ENCODE results near the gene IMMP2L. TPM values are rescaled to one million over a fixed set of nuclear protein-coding genes. Genes with fewer than 3 reads are reported as not detected.

The IMMP2L gene
- polyA plus RNA-seq, 1 of the 3 experiments (the other 2 are of a cell fraction): 10.7 TPM

DNA sequence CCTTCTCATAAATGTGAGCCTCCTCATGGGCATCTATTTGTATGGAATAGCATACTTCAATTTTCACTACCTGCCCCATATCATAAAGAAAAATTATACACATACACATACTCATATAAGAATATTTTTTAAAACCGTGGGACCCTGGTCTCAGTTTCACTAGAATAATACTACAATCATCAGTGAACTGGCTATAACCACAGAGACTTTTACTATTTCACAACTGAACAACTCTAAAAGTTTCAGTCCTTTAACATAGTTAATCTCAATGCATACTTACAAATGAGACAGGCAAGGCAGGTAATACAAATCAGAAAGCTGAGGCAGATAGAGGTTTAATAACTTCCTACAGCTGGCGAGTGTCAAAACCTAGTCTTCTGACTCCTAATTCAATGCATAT is 388.3 kb downstream of the IMMP2L start:
- ChIA-PET CTCF (no interaction called here), POLR2A (no interaction called here)
- H3K4me2 ChIP-seq: no peak overlapping the region
- no peaks in the 10 kb centered on the region for H3K79me2 ChIP-seq (ENCODE audit: insufficient read depth)
- no peaks in the 10 kb centered on the region for H3K36me3 ChIP-seq (replicated peaks in 1 of 2; ENCODE audit: control insufficient read depth in 1 of 2, insufficient read depth in 2 of 2, low read length in 1 of 2)
- no peaks in the 10 kb centered on the region for H3K27me3 ChIP-seq (ENCODE audit: insufficient read depth)
- no peak overlapping the region for H3K27ac ChIP-seq (ENCODE audit: low read depth in 2 of 2, low read length in 1 of 2)
- H3K9ac ChIP-seq: no peak overlapping the region
- H2AFZ ChIP-seq (ENCODE audit: low read depth): no peak overlapping the region
- no peaks in the 10 kb centered on the region for H3K9me3 ChIP-seq
- H3F3A ChIP-seq (replicated peaks; ENCODE audit: insufficient read depth): no peaks in the 10 kb centered on the region
- DNase-seq: no peak
- peaks cover 0 to 2% of the 10 kb centered on the region in 2 experiments; a peak in 1 of 4 replicates for H3K4me1 ChIP-seq (ENCODE audit: control insufficient read depth in 1 of 2, insufficient read depth in 2 of 2, low read depth in 1 of 2, low read length in 1 of 2)
- 89% methylated on average over 2 of the region's 2 CpGs for WGBS (ENCODE audit: low lambda C conversion rate)
- H3K9me2 ChIP-seq: no peaks in the 10 kb centered on the region
- TF ChIP-seq, protein P1, sequence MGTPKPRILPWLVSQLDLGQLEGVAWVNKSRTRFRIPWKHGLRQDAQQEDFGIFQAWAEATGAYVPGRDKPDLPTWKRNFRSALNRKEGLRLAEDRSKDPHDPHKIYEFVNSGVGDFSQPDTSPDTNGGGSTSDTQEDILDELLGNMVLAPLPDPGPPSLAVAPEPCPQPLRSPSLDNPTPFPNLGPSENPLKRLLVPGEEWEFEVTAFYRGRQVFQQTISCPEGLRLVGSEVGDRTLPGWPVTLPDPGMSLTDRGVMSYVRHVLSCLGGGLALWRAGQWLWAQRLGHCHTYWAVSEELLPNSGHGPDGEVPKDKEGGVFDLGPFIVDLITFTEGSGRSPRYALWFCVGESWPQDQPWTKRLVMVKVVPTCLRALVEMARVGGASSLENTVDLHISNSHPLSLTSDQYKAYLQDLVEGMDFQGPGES (IDR thresholded peaks at IDR 0.05; ENCODE audit: low read depth, low read length): no peak
- TF ChIP-seq FOSL2 (IDR thresholded peaks at IDR 0.05; ENCODE audit: borderline replicate concordance, low read depth) (no peak), EP300 (IDR thresholded peaks at IDR 0.05; ENCODE audit: borderline replicate concordance in 1 of 2, low read depth in 1 of 2, low read length in 1 of 2) (no peak), GABPA (IDR thresholded peaks at IDR 0.05; ENCODE audit: low read depth) (no peak), JUND (IDR thresholded peaks at IDR 0.05) (no peak), RXRA (IDR thresholded peaks at IDR 0.05; ENCODE audit: borderline replicate concordance, low read depth) (no peak), NRF1 (IDR thresholded peaks at IDR 0.05; ENCODE audit: low read depth, low read length) (no peak), CHD2 (IDR thresholded peaks at IDR 0.05; ENCODE audit: low read length, partially characterized antibody) (no peak), NFIC (IDR thresholded peaks at IDR 0.05; ENCODE audit: borderline replicate concordance) (no peak), YY1 (IDR thresholded peaks at IDR 0.05; ENCODE audit: low read depth) (no peak), RAD21 (IDR thresholded peaks at IDR 0.05; ENCODE audit: low read length) (no peak), TEAD4 (IDR thresholded peaks at IDR 0.05; ENCODE audit: borderline replicate concordance, insufficient read depth) (no peak), RFX5 (IDR thresholded peaks at IDR 0.05; ENCODE audit: low read length) (no peak), GATA2 (CRISPR knock-in tag; IDR thresholded peaks at IDR 0.05) (no peak)
- TF ChIP-seq, protein P2, sequence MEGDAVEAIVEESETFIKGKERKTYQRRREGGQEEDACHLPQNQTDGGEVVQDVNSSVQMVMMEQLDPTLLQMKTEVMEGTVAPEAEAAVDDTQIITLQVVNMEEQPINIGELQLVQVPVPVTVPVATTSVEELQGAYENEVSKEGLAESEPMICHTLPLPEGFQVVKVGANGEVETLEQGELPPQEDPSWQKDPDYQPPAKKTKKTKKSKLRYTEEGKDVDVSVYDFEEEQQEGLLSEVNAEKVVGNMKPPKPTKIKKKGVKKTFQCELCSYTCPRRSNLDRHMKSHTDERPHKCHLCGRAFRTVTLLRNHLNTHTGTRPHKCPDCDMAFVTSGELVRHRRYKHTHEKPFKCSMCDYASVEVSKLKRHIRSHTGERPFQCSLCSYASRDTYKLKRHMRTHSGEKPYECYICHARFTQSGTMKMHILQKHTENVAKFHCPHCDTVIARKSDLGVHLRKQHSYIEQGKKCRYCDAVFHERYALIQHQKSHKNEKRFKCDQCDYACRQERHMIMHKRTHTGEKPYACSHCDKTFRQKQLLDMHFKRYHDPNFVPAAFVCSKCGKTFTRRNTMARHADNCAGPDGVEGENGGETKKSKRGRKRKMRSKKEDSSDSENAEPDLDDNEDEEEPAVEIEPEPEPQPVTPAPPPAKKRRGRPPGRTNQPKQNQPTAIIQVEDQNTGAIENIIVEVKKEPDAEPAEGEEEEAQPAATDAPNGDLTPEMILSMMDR (IDR thresholded peaks at IDR 0.05): no peak
- H3K4me3 ChIP-seq (ENCODE audit: low read depth in 2 of 2, low read length in 1 of 2): no peak overlapping the region
- no peaks in the 10 kb centered on the region for H4K20me1 ChIP-seq (ENCODE audit: insufficient read depth)

DNA sequence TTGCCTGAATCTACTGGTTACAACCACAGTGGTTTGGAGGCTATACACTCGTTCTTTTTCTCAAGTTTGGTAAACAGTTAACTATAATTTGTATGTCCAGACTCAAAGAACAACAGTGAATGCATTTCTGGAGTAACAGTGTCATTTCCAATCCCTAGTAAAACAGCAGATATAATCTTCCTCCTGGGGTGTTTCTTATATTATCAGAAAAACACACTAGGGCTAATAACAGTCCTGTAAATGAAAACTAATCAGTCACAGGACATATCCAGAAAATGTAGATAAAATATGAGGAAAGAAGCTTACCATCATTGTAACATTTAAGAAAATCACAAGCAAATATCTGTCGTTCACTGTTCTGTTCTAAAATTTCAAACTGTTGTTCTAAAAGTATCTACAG is 388.8 kb downstream of the IMMP2L start:
- no peaks in the 10 kb centered on the region for H3K27me3 ChIP-seq (ENCODE audit: insufficient read depth)
- WGBS (ENCODE audit: low lambda C conversion rate): 79% methylated on average over 2 of the region's 2 CpGs
- H3K9me3 ChIP-seq: no peaks in the 10 kb centered on the region
- no peak for DNase-seq
- H3K4me3 ChIP-seq (ENCODE audit: low read depth in 2 of 2, low read length in 1 of 2): no peak overlapping the region
- H2AFZ ChIP-seq (ENCODE audit: low read depth): no peak overlapping the region
- CTCF ChIA-PET: no interaction called here
- H3K9ac ChIP-seq: no peak overlapping the region
- no peaks in the 10 kb centered on the region for H4K20me1 ChIP-seq (ENCODE audit: insufficient read depth)
- no peaks in the 10 kb centered on the region for H3K9me2 ChIP-seq
- H3K36me3 ChIP-seq (replicated peaks in 1 of 2; ENCODE audit: control insufficient read depth in 1 of 2, insufficient read depth in 2 of 2, low read length in 1 of 2): no peaks in the 10 kb centered on the region
- POLR2A ChIA-PET: no interaction called here
- no peak overlapping the region for H3K27ac ChIP-seq (ENCODE audit: low read depth in 2 of 2, low read length in 1 of 2)
- peaks cover 0 to 3% of the 10 kb centered on the region in 2 experiments; a peak in 1 of 4 replicates for H3K4me1 ChIP-seq (ENCODE audit: control insufficient read depth in 1 of 2, insufficient read depth in 2 of 2, low read depth in 1 of 2, low read length in 1 of 2)
- H3K79me2 ChIP-seq (ENCODE audit: insufficient read depth): no peaks in the 10 kb centered on the region
- no peaks in the 10 kb centered on the region for H3F3A ChIP-seq (replicated peaks; ENCODE audit: insufficient read depth)
- no peak overlapping the region for H3K4me2 ChIP-seq
- TF ChIP-seq FOSL2 (IDR thresholded peaks at IDR 0.05; ENCODE audit: borderline replicate concordance, low read depth) (no peak), RXRA (IDR thresholded peaks at IDR 0.05; ENCODE audit: borderline replicate concordance, low read depth) (no peak), RAD21 (IDR thresholded peaks at IDR 0.05; ENCODE audit: low read length) (no peak), MXI1 (IDR thresholded peaks at IDR 0.05; ENCODE audit: low read depth, low read length) (no peak), SMC3 (IDR thresholded peaks at IDR 0.05; ENCODE audit: low read depth, low read length) (no peak), TCF12 (IDR thresholded peaks at IDR 0.05) (no peak), SIN3A (IDR thresholded peaks at IDR 0.05; ENCODE audit: borderline replicate concordance, low read depth, low read length) (no peak), GABPA (IDR thresholded peaks at IDR 0.05; ENCODE audit: low read depth) (no peak), NFIC (IDR thresholded peaks at IDR 0.05; ENCODE audit: borderline replicate concordance) (no peak), CHD2 (IDR thresholded peaks at IDR 0.05; ENCODE audit: low read length, partially characterized antibody) (no peak), ELF1 (IDR thresholded peaks at IDR 0.05) (no peak), FOXJ3 (CRISPR knock-in tag; IDR thresholded peaks at IDR 0.05) (no peak), TEAD4 (IDR thresholded peaks at IDR 0.05; ENCODE audit: borderline replicate concordance, insufficient read depth) (no peak), MEF2A (IDR thresholded peaks at IDR 0.05; ENCODE audit: borderline replicate concordance, low read depth) (no peak), EZH2phosphoT487 (IDR thresholded peaks at IDR 0.05; ENCODE audit: borderline replicate concordance, low read depth) (no peak)
- TF ChIP-seq, protein P3, sequence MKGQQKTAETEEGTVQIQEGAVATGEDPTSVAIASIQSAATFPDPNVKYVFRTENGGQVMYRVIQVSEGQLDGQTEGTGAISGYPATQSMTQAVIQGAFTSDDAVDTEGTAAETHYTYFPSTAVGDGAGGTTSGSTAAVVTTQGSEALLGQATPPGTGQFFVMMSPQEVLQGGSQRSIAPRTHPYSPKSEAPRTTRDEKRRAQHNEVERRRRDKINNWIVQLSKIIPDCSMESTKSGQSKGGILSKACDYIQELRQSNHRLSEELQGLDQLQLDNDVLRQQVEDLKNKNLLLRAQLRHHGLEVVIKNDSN (IDR thresholded peaks at IDR 0.05; ENCODE audit: borderline replicate concordance, low read depth): no peak
- TF ChIP-seq, protein P4, sequence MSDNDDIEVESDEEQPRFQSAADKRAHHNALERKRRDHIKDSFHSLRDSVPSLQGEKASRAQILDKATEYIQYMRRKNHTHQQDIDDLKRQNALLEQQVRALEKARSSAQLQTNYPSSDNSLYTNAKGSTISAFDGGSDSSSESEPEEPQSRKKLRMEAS (IDR thresholded peaks at IDR 0.05; ENCODE audit: low read depth): no peak
- TF ChIP-seq, protein P5, sequence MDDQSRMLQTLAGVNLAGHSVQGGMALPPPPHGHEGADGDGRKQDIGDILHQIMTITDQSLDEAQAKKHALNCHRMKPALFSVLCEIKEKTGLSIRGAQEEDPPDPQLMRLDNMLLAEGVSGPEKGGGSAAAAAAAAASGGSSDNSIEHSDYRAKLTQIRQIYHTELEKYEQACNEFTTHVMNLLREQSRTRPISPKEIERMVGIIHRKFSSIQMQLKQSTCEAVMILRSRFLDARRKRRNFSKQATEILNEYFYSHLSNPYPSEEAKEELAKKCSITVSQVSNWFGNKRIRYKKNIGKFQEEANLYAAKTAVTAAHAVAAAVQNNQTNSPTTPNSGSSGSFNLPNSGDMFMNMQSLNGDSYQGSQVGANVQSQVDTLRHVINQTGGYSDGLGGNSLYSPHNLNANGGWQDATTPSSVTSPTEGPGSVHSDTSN (IDR thresholded peaks at IDR 0.05): no peak

Measured in SK-N-SH (cell line).